Neural progenitor cell (in vitro differentiated cells): ENCODE measurements around the gene SMG6.

Experiments used
- CTCF ChIP-seq: fragments of 200-600 bp; sonication (generic); IDR thresholded peaks from 2 replicates; pipeline ENCODE4 v1.5.1; 2017; ENCODE audit warnings: antibody characterized with exemption, mild to moderate bottlenecking
- EZH2 ChIP-seq: fragments of 200-600 bp; sonication (generic); IDR thresholded peaks from 2 replicates; pipeline ENCODE4 v1.6.1; 2017; ENCODE audit warnings: antibody characterized with exemption, mild to moderate bottlenecking, moderate library complexity

- TF ChIP-seq CTCF (no peak), EZH2 (no peak)
Measured at GRCh38 chr17:2336852-2337543, 33.4 kb upstream of the SMG6 start, which contains the start of gene SGSM2.
